Measurements from ENCODE around the gene KIF26B. TPM values are rescaled to one million over a fixed set of nuclear protein-coding genes. Genes with fewer than 3 reads are reported as not detected.
A peak's percentile ranks its signal among the peaks of the same experiment; 100 is the strongest.

Gene KIF26B
- total RNA-seq, 1 experiment from 2014 or later = 1.7 TPM

DNA sequence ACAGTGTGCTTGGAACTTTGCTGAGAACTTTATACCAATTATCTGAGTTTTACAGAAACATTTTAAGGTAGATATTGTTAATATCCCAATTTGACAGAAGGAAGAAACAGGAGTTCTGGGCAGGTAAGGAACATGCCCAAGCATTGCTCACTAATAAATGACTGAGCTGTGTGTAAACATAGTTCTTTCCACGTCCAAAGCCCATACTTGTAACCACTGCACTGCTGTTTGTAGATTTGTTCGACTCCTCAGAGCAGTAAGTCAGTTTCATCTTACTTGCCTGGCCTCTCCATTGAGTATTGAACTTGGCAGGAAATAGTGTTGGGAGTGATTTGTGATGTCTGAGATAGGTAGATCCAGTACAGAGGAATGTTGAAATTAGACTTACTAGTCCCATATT lies 335.1 kb downstream of the KIF26B start:
- DNase-seq = no peak
- Histone ChIP-seq H3K27me3 (ENCODE audit: control insufficient read depth, insufficient read depth, low read length) (no peaks in the 10 kb centered on the region), H3K4me3 (ENCODE audit: insufficient read depth, low read depth, low read length) (no peak overlapping the region), H3K36me3 (replicated peaks; ENCODE audit: control insufficient read depth, insufficient read depth, low read length) (no peaks in the 10 kb centered on the region)

DNA sequence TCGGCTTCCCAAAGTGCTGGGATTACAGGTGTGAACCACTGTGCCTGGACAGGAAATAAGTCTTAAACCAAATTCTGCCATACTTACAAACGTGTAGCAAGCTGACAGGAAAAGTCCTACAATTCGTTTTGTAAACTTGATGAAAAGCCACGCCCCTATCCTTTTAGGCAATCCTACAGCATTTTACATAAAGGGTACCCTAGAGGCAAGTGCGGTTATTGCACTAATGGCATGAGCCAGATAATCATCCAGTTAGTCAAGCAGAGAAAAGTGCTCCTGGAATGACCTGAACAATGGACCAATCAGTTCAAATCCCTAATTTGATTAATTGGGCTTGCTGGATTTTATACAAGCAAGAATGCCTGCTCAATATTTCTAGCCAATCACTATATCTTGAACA lies 338.2 kb downstream of the KIF26B start:
- no peaks in the 10 kb centered on the region for H3K36me3 ChIP-seq (replicated peaks; ENCODE audit: control insufficient read depth, insufficient read depth, low read length)
- DNase-seq = no peak
- H3K27me3 ChIP-seq (ENCODE audit: control insufficient read depth, insufficient read depth, low read length) = no peaks in the 10 kb centered on the region
- H3K4me3 ChIP-seq (ENCODE audit: insufficient read depth, low read depth, low read length) = no peak overlapping the region

DNA sequence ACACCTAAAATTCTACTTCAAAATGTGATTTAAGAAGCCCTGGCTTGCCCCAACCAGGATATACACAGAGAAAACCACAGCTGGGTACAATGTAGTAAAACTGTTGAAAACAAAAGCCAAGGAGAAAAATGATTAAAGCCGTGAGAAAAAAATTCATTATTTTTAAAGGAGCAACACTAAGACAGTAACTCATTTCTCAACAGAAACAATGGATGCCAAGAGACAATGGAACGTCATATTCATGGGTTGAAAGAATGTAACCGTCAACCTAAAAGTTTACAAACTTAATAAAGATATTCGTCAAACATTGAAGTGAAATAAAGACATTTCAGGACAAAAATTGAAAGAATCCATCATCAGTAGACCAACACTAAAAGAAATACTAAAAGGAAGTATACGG lies 340.9 kb downstream of the KIF26B start:
- Histone ChIP-seq H3K36me3 (replicated peaks; ENCODE audit: control insufficient read depth, insufficient read depth, low read length) (no peaks in the 10 kb centered on the region), H3K4me3 (ENCODE audit: insufficient read depth, low read depth, low read length) (no peak overlapping the region), H3K27me3 (ENCODE audit: control insufficient read depth, insufficient read depth, low read length) (no peaks in the 10 kb centered on the region)
- DNase-seq = no peak

DNA sequence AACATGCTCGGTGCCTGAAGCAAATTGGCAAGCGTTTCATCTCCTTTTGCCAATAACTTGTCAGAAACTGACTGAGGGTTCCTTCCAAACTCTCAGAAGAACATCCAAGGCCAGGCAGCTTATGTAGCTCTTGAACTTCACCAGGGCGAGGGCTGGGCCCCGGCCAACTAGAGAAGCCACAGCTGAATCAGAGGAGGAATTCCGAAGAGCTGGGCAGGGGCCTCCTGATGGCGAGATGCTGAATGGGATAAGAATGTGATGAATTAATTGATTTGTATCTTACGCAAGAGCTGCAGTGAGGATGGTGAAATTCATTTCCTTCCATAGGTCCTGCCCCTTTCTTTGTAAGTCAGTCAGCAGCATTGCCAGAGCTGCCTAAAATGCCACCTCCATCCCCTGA lies 345.8 kb downstream of the KIF26B start:
- no peak for DNase-seq
- Histone ChIP-seq H3K4me3 (ENCODE audit: insufficient read depth, low read depth, low read length) (no peak overlapping the region), H3K27me3 (ENCODE audit: control insufficient read depth, insufficient read depth, low read length) (no peaks in the 10 kb centered on the region), H3K36me3 (replicated peaks; ENCODE audit: control insufficient read depth, insufficient read depth, low read length) (no peaks in the 10 kb centered on the region)

DNA sequence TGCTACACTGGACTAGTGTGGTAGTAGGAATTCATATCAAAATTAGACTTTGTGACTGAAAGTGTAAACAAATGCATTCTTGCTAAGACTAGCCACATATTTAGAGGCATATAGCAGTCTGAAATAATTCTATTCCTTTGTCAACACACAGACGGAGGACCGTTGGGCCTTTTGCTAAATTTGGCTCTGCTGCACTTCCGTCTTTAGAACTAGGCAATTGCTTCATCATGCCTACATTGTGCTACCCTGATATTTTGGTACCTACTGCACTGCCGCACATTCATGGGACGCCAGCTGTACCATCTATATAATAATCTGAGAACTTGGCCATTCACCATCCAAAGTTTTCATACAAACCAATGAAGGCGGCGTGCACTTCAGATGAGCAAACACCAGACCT lies 346.8 kb downstream of the KIF26B start:
- H3K27me3 ChIP-seq (ENCODE audit: control insufficient read depth, insufficient read depth, low read length) = no peaks in the 10 kb centered on the region

DNA sequence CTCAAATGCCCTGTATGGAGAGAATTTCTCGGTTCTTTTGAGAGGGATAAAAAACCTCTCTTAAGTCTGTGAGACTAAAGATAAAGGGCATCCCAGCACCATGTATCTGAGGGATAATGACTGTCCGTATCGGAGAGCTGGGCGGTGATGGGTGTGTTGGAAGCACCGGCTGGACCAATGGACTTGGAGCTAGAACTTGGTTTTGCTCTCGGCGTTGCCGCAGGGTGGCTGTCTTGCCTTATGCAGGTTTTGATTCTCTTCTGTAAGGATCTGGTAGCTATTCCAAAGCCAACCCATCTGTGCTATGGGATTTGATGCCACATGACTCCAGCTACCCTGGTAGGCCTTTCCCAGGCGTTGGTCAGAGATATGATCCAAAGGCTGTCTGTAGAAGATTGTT lies 348.8 kb downstream of the KIF26B start:
- no peak for DNase-seq
- H3K4me3 ChIP-seq (ENCODE audit: insufficient read depth, low read depth, low read length) = no peak overlapping the region
- H3K36me3 ChIP-seq (replicated peaks; ENCODE audit: control insufficient read depth, insufficient read depth, low read length) = no peaks in the 10 kb centered on the region
- H3K27me3 ChIP-seq (ENCODE audit: control insufficient read depth, insufficient read depth, low read length) = no peaks in the 10 kb centered on the region

More for the DNA sequence above, 346.8 kb downstream of the KIF26B start:
- H3K4me3 ChIP-seq (ENCODE audit: insufficient read depth, low read depth, low read length) = no peak overlapping the region
- no peak for DNase-seq
- no peaks in the 10 kb centered on the region for H3K36me3 ChIP-seq (replicated peaks; ENCODE audit: control insufficient read depth, insufficient read depth, low read length)

DNA sequence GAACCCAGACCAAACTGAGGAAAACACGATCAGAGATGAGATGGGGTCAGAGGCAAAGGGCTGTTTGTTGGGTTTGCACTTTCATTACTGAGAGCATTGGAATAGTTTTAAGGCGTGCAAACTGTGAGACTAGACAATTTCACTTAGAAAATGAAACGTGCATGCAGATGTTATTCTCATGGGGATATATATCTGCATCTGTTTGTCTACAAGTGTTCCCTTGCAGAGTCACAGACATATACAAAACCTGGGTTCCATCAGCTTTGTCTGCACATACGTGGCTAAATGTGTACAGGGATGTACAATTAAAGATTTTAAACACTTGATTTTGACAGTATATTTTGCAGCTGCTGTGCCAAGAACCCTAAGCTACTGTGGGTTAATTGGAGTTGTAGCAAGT lies 355.4 kb downstream of the KIF26B start:
- H3K27me3 ChIP-seq (ENCODE audit: control insufficient read depth, insufficient read depth, low read length) = no peaks in the 10 kb centered on the region
- H3K4me3 ChIP-seq (ENCODE audit: insufficient read depth, low read depth, low read length) = no peak overlapping the region
- no peaks in the 10 kb centered on the region for H3K36me3 ChIP-seq (replicated peaks; ENCODE audit: control insufficient read depth, insufficient read depth, low read length)
- DNase-seq = no peak

DNA sequence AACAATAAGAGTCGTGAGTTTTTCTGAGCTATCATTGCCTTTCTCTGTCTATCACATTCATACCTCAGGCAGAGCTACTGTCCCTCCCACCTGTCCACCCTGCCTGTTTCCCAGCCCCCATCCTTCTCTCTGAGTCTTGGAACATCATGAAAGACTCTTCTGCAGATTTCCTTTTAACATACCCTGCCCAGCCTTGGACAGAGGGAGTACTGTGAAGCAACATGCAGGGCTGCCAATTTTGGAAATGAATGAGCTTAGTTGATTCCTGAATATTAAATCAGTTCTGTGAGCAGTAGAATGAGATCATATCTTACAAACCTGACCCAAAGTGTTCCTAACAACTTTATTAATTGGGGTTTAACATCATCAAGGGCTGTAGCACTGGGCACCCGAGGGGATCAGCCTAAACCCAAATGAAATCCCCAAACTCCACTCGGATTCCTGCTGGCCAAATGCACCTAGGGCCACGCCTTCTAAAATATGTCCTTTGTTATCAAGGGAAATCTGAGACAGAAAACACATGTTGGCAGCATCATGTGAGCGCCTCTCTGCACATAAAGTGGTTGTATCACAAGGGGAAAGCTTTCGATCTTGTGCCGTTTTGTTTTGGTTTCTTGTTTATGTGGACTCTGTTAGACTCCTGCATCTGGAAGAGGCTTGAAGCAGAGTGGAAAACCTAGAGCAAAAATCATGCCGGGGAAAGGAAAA lies 357.6 kb downstream of the KIF26B start:
- no peak for DNase-seq
- Histone ChIP-seq H3K36me3 (replicated peaks; ENCODE audit: control insufficient read depth, insufficient read depth, low read length) (no peaks in the 10 kb centered on the region), H3K27me3 (ENCODE audit: control insufficient read depth, insufficient read depth, low read length) (no peaks in the 10 kb centered on the region), H3K4me3 (ENCODE audit: insufficient read depth, low read depth, low read length) (no peak overlapping the region)

DNA sequence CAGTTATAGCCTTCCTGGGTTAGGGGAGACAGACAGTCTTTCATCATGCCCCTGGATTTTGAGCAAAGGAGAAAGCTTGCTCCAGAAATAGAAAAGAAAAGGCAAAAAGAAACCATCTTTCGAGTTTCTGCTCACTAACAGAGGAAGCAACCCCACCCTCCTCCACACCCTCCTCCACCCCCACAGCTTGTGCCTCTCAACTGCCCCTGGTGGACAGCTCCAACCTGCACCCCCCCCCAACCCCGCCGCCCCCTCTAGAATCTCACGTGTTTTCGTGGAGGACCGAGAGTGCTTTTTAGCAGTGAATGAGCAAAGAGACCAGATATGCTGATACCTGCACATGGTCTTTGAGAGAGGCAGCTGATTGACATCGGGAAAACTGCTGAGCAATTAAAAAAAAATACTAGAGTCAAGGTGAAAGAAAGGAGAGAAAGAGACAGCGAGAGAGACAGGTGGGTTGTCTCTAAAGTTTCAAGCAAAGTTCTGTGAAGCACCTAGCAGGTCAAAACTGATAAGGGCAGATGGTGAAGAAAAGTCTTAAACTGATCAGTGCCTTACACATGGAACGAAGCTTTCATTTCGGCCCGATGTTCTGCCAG lies 358.3 kb downstream of the KIF26B start:
- Histone ChIP-seq H3K27me3 (ENCODE audit: control insufficient read depth, insufficient read depth, low read length) (no peaks in the 10 kb centered on the region), H3K36me3 (replicated peaks; ENCODE audit: control insufficient read depth, insufficient read depth, low read length) (no peaks in the 10 kb centered on the region), H3K4me3 (ENCODE audit: insufficient read depth, low read depth, low read length) (no peak overlapping the region)
- DNase-seq = peak; percentile 79

DNA sequence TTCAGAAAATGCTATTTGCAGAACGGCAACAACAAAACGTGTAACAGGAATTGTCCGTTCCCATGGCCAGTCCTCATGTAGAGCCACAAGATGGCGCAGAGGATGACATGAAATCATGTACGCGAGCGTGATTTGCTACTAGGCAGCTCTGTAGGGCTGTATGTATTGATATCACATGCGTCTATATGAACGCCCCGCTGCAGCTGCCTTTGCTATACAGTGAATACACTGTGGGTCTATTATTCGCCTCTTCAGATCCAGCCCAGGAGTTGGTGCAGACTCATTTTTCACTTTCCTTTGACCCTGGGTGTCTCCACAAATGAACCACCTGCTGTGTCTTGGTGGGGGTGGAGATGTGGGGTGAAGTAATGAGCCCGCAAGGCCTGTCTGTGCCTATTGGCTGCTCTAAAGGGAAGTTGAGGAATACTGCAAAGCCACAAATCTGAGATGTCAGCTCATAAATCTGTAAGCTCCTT lies 361.5 kb downstream of the KIF26B start:
- Histone ChIP-seq H3K27me3 (ENCODE audit: control insufficient read depth, insufficient read depth, low read length) (no peaks in the 10 kb centered on the region), H3K36me3 (replicated peaks; ENCODE audit: control insufficient read depth, insufficient read depth, low read length) (no peaks in the 10 kb centered on the region), H3K4me3 (ENCODE audit: insufficient read depth, low read depth, low read length) (no peak overlapping the region)
- no peak for DNase-seq

DNA sequence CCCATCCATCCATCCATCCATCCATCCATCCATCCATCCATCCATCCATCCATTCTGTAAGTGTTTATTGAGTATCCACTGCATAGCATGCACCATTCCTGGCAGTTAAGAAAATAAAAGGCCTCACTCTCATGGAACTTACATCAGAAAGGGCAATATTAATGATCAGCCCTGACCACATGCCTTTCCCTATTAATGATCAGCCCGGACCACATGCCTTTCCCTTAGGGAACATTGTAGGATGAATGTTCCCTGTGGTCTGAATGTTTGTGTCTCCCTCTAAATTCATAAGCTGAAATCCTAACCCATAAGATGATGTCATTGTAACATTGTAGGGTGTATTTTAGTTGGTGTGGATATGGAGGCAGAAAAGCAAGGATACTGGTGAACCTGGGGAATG lies 365.8 kb downstream of the KIF26B start:
- no peak for DNase-seq
- Histone ChIP-seq H3K4me3 (ENCODE audit: insufficient read depth, low read depth, low read length) (no peak overlapping the region), H3K27me3 (ENCODE audit: control insufficient read depth, insufficient read depth, low read length) (no peaks in the 10 kb centered on the region), H3K36me3 (replicated peaks; ENCODE audit: control insufficient read depth, insufficient read depth, low read length) (no peaks in the 10 kb centered on the region)

DNA sequence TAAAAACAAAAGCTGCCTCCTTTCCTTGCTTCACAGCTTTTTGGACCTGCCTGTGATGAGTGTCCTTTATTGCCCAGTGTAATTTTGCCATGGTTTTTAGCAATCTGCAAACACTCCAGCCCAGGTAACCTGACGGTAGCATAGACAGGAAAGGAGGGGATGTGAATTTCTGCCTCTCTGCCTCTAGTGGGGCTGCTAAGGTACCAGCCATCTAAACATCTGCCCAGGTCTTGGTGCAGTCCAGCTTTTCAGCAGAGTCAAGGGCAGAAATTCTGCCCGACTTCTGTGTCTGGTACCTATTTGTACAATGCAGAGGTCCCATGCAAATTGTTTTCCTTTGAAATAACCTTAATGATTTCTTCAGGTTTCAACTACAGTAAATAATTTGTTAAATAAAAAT lies 371.4 kb downstream of the KIF26B start:
- Histone ChIP-seq H3K4me3 (ENCODE audit: insufficient read depth, low read depth, low read length) (no peak overlapping the region), H3K27me3 (ENCODE audit: control insufficient read depth, insufficient read depth, low read length) (no peaks in the 10 kb centered on the region)
- no peak for DNase-seq

DNA sequence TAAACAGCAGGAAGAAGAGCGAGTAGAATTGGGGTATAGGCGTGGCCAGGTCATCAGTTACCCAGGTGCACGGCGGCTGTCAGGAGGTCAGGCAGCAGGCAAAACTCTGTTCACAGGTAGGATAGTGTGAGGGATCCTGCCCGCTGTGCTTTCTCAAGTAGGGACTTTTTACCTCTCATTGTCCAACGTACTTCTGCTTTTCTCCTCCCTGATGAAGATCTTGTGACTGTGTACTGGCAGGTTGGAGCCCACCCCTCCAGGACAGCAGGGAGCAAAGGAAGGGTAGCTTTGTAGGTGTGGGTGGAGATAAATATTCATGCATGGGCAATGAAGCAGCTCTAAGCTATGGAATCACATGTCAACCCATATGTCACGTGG lies 373.5 kb downstream of the KIF26B start:
- no peaks in the 10 kb centered on the region for H3K36me3 ChIP-seq (replicated peaks; ENCODE audit: control insufficient read depth, insufficient read depth, low read length)
- H3K4me3 ChIP-seq (ENCODE audit: insufficient read depth, low read depth, low read length) = no peak overlapping the region
- H3K27me3 ChIP-seq (ENCODE audit: control insufficient read depth, insufficient read depth, low read length) = no peaks in the 10 kb centered on the region
- DNase-seq = no peak

More for the DNA sequence above, 371.4 kb downstream of the KIF26B start:
- H3K36me3 ChIP-seq (replicated peaks; ENCODE audit: control insufficient read depth, insufficient read depth, low read length) = no peaks in the 10 kb centered on the region

DNA sequence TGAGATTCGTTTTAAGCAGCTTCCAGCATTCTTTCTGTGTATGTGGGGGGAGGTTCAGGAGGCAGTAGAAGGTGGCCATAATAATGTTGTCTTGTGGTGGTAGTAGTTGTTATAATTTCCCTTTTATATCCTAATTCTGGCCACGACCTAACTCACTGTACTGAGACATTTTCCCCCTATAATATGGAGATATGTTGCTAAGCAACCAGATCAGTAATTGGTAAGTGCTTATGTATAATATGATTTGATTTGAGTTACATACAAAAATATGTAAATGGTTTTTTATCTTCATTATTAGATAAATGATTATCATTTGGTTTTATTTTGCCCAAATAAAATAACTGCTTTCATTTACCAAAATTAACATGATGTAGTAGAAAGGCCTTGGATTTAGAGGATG lies 376.2 kb downstream of the KIF26B start:
- H3K27me3 ChIP-seq (ENCODE audit: control insufficient read depth, insufficient read depth, low read length) = no peaks in the 10 kb centered on the region
- no peak for DNase-seq
- no peaks in the 10 kb centered on the region for H3K36me3 ChIP-seq (replicated peaks; ENCODE audit: control insufficient read depth, insufficient read depth, low read length)
- no peak overlapping the region for H3K4me3 ChIP-seq (ENCODE audit: insufficient read depth, low read depth, low read length)

DNA sequence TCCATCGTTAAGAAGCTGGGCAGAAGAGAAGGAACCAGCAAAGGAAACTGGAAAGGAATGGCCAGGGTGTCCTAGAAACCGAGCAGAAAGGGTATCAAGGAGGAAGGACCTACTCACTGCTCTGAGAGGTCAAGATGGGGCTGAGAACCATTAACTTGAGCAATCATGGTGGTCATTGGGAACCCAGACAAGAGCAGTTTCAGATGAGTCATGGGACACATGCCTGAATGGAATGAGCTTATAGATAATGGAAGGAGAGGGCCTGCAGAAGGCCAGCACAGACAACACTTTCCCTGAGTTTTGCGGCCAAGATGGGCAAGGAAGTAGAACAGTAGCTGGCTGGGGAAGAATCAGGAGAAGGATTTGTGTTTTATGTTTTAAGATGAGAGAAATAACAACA lies 383.2 kb downstream of the KIF26B start:
- no peak for DNase-seq
- no peaks in the 10 kb centered on the region for H3K27me3 ChIP-seq (ENCODE audit: control insufficient read depth, insufficient read depth, low read length)
- no peaks in the 10 kb centered on the region for H3K36me3 ChIP-seq (replicated peaks; ENCODE audit: control insufficient read depth, insufficient read depth, low read length)
- H3K4me3 ChIP-seq (ENCODE audit: insufficient read depth, low read depth, low read length) = no peak overlapping the region
